ENCODE measurements around the gene DCBLD1. TPM values are rescaled to one million over a fixed set of nuclear protein-coding genes. Genes with fewer than 3 reads are reported as not detected.
"Not testable (repeated sequence)": the region's sequence is repeated elsewhere in the genome, so short reads cannot be mapped to it uniquely, and the experiment has no call there.

Gene DCBLD1
- total RNA-seq, 3 donors from 2014 or later = 1.5 to 1.9 (median 1.5) TPM

- not testable (repeated sequence) for H3K4me3 Mint-ChIP-seq; DNase-seq; H3K36me3 Mint-ChIP-seq (ENCODE audit: insufficient read depth); H3K27me3 Mint-ChIP-seq (ENCODE audit: low read depth); H3K4me1 Mint-ChIP-seq (ENCODE audit: low read depth); ATAC-seq; H3K9me3 Mint-ChIP-seq
These were observed 35.5 kb downstream of the DCBLD1 start for GRCh38 chr6:117517995-117518394.

GRCh38 chr6:117518870-117519269, 36.4 kb downstream of the DCBLD1 start:
- Mint-ChIP-seq H3K9me3 (no peaks in the 10 kb centered on the region), H3K27me3 (ENCODE audit: low read depth) (peaks cover 4% of the 10 kb centered on the region), H3K4me3 (no peak overlapping the region), H3K4me1 (ENCODE audit: low read depth) (no peaks in the 10 kb centered on the region), H3K36me3 (ENCODE audit: insufficient read depth) (no peaks in the 10 kb centered on the region)
- DNase-seq = no peak
- no peak for ATAC-seq

GRCh38 chr6:117520603-117521395, 38.3 kb downstream of the DCBLD1 start:
- Mint-ChIP-seq H3K9me3 (no peaks in the 10 kb centered on the region), H3K4me1 (ENCODE audit: low read depth) (no peaks in the 10 kb centered on the region), H3K4me3 (no peak overlapping the region), H3K27me3 (ENCODE audit: low read depth) (peaks cover 4% of the 10 kb centered on the region), H3K36me3 (ENCODE audit: insufficient read depth) (no peaks in the 10 kb centered on the region)
- no peak for DNase-seq
- no peak for ATAC-seq

- no peak for DNase-seq
- Mint-ChIP-seq H3K4me3 (no peak overlapping the region), H3K36me3 (ENCODE audit: insufficient read depth) (no peaks in the 10 kb centered on the region), H3K27me3 (ENCODE audit: low read depth) (peaks cover 4% of the 10 kb centered on the region), H3K4me1 (ENCODE audit: low read depth) (no peaks in the 10 kb centered on the region), H3K9me3 (no peaks in the 10 kb centered on the region)
- no peak for ATAC-seq
These were observed 39.5 kb downstream of the DCBLD1 start for GRCh38 chr6:117521791-117522502.

DNA sequence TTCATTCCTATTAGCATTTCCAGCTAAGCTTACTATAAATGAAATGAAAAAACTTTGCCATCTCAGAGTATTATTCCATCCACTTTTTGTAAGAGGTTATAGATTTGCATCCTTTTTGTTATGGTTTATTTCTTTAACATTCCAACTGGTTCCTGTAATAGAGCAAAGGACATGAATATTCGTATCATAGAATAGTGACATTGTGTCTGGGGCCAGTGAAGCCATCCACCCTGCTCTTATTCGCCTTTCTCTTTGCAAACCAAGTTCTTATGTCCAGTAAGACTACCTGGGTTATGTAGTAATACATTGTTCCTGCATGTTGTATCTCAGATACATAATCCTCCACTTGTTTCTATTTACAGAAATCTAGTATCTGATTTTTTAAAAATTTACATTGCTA, 43.1 kb downstream of the DCBLD1 start:
- Mint-ChIP-seq H3K27me3 (ENCODE audit: low read depth) (no peaks in the 10 kb centered on the region), H3K4me3 (no peak overlapping the region), H3K36me3 (ENCODE audit: insufficient read depth) (no peaks in the 10 kb centered on the region), H3K9me3 (no peaks in the 10 kb centered on the region), H3K4me1 (ENCODE audit: low read depth) (no peaks in the 10 kb centered on the region)
- DNase-seq = no peak
- ATAC-seq = no peak

DNA sequence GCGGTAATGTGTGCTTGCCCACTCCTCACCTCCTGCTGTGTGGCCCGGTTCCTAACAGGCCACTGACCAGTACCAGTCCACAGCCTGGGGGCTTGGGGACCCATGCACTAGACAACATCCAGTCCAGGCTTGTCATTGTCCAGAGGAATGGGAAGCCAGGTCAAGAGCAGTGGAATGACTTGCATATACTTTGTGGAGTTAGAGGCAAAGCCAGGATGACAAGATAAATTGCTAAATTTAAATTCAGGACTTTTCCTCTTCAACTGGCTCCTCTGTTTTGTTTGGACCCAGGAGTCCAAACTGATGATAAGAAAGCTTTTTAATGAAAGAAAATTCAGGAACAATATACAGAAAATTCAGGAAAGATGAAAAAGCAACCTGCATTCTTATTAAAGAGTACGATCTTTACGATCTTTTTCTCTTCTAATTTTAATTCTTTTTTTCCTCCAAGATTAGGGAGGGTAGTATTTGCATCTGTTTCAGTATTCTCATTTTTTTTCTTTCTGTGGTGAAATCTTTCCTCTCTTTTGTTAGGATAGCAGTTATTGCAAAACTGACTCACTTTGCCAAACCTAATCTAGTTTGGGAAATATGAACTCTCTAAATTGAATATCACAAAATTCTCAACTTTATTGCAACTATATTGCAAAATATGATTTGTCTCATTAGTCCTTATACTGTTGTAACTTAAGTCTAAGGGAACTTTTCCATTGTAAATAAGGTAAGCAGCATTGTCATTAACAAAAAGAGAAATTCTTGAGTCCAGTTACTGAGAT, 48.2 kb downstream of the DCBLD1 start:
- DNase-seq = no peak
- no peak for ATAC-seq
- Mint-ChIP-seq H3K4me3 (no peak overlapping the region), H3K36me3 (ENCODE audit: insufficient read depth) (no peaks in the 10 kb centered on the region), H3K9me3 (no peaks in the 10 kb centered on the region), H3K4me1 (ENCODE audit: low read depth) (no peaks in the 10 kb centered on the region), H3K27me3 (ENCODE audit: low read depth) (no peaks in the 10 kb centered on the region)

DNA sequence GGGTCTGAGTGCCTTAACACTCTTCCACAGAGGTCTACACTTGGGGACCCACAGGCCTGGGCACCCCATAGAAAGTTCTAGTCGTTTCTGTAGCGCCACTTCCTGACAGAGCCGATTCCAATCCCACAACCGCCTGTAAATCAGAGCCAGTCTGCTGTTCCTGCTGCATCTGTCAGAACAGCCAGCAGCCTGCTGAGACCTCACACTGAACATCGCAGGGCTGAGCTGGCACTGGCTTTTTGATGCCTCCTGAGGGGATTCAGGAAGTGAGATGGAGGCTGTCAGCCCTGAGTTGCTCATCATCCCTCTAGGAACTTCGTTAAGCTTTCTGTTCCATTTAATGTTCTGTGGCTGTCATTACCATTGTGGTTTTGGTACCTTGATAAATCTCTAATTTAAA, 48.9 kb downstream of the DCBLD1 start:
- Mint-ChIP-seq H3K9me3 (no peaks in the 10 kb centered on the region), H3K4me1 (ENCODE audit: low read depth) (no peaks in the 10 kb centered on the region), H3K4me3 (no peak overlapping the region), H3K36me3 (ENCODE audit: insufficient read depth) (no peaks in the 10 kb centered on the region), H3K27me3 (ENCODE audit: low read depth) (no peaks in the 10 kb centered on the region)
- no peak for DNase-seq
- ATAC-seq = no peak

DNA sequence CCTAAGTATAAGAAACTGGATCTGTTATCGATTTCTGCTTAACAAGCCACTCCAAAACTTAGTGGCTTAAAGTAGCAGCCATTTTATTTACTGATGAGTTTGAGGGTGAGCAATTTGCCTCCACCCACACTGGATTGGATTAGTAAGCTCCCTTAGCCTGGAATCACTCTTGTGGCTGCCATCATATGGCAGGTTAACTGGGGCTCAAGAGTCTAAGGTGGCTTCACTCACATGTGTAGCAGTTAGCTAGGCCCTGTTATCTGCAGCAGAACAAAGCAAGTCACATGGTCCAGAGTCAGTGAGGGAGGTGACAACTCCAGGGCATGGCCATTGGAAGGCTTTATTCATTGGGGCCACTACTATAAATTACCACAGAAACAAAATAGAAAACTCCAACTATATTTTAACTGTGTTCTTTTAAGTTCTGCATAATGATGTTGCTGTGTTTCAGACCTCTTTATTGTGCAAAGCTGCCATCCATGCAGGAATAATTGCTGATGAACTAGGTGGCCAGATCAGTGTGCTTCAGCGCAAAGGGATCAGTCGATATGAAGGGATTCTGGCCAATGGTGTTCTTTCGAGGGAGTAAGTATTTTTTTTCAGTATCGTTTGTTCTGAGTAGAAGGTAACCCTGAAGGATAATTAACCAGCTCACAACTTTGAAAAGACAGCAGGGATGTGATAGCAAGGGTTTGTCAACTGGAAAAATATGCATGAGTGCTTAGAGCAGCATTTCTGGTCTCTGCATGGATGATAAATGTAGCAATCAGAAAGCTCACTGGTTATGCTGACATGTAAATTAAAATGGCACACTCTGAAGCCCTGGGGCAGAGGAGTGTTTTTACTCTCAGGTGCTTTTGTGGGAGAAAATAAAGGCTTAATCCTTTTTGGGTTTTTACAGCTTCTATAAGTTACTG, 49.6 kb downstream of the DCBLD1 start:
- Mint-ChIP-seq H3K27me3 (ENCODE audit: low read depth) (no peaks in the 10 kb centered on the region), H3K9me3 (no peaks in the 10 kb centered on the region), H3K36me3 (ENCODE audit: insufficient read depth) (no peaks in the 10 kb centered on the region), H3K4me1 (ENCODE audit: low read depth) (no peaks in the 10 kb centered on the region), H3K4me3 (no peak overlapping the region)
- DNase-seq = no peak
- peak; percentile 65 to 69 for ATAC-seq

GRCh38 chr6:117533775-117534174, 51.3 kb downstream of the DCBLD1 start:
- Mint-ChIP-seq H3K36me3 (ENCODE audit: insufficient read depth) (peaks cover under 1% of the 10 kb centered on the region), H3K9me3 (no peaks in the 10 kb centered on the region), H3K4me1 (ENCODE audit: low read depth) (no peaks in the 10 kb centered on the region), H3K27me3 (ENCODE audit: low read depth) (peaks cover 3% of the 10 kb centered on the region), H3K4me3 (no peak overlapping the region)
- DNase-seq (no peak), ATAC-seq (no peak)

- Mint-ChIP-seq H3K27me3 (ENCODE audit: low read depth) (peaks cover 8% of the 10 kb centered on the region), H3K4me3 (no peak overlapping the region), H3K36me3 (ENCODE audit: insufficient read depth) (peaks cover 2% of the 10 kb centered on the region), H3K9me3 (no peaks in the 10 kb centered on the region), H3K4me1 (ENCODE audit: low read depth) (no peaks in the 10 kb centered on the region)
- ATAC-seq (no peak), DNase-seq (no peak)
These were observed 52.5 kb downstream of the DCBLD1 start for GRCh38 chr6:117534974-117535373.

- peaks cover 9% of the 10 kb centered on the region for H3K27me3 Mint-ChIP-seq (ENCODE audit: low read depth)
- no peaks in the 10 kb centered on the region for H3K9me3 Mint-ChIP-seq
- no peak for ATAC-seq
- no peaks in the 10 kb centered on the region for H3K4me1 Mint-ChIP-seq (ENCODE audit: low read depth)
- H3K4me3 Mint-ChIP-seq = no peak overlapping the region
- peaks cover 2% of the 10 kb centered on the region for H3K36me3 Mint-ChIP-seq (ENCODE audit: insufficient read depth)
- DNase-seq = no peak
These were observed 53.8 kb downstream of the DCBLD1 start for GRCh38 chr6:117536317-117536716.

GRCh38 chr6:117538615-117539014, 56.1 kb downstream of the DCBLD1 start:
- Mint-ChIP-seq H3K36me3 (ENCODE audit: insufficient read depth) (peaks cover 2% of the 10 kb centered on the region), H3K4me1 (ENCODE audit: low read depth) (no peaks in the 10 kb centered on the region), H3K9me3 (no peaks in the 10 kb centered on the region), H3K4me3 (no peak overlapping the region), H3K27me3 (ENCODE audit: low read depth) (peaks cover 9% of the 10 kb centered on the region)
- ATAC-seq (no peak), DNase-seq (no peak)

DNA sequence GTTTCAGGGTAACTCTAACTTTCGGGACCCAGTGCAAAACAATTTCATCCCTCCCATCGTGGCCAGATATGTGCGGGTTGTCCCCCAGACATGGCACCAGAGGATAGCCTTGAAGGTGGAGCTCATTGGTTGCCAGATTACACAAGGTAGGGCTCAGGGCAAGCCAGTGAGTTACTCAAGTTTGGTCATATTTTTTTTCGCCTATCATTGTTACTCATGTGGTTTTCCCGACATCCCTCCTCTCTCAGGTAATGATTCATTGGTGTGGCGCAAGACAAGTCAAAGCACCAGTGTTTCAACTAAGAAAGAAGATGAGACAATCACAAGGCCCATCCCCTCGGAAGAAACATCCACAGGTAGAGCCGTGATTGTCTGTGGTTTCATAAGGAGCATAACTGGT, 58.2 kb downstream of the DCBLD1 start:
- DNase-seq (no peak), ATAC-seq (no peak)
- Mint-ChIP-seq H3K9me3 (no peaks in the 10 kb centered on the region), H3K4me1 (ENCODE audit: low read depth) (no peaks in the 10 kb centered on the region), H3K36me3 (ENCODE audit: insufficient read depth) (peaks cover 2% of the 10 kb centered on the region), H3K27me3 (ENCODE audit: low read depth) (peaks cover 9% of the 10 kb centered on the region), H3K4me3 (no peak overlapping the region)

DNA sequence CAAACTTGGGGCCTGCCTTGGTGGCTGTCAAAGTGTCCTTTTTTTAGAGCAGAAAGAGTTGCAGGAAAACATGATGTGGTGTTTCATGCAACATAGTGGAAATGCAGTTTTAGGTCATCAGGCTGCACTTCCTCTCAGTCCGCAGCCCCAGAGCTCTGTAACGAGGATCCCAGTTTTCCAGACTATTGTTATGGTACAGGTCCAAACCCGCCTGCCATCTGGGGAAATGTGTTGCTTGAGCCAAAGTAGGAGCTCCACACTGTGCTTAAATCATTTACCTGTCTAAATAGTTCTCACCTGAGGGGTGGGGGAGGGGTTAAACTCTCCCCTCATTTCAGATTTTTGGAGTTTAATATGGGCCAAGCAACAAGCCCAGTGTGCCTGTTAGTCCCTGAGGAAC, 60.0 kb downstream of the DCBLD1 start:
- Mint-ChIP-seq H3K9me3 (no peaks in the 10 kb centered on the region), H3K4me3 (no peak overlapping the region), H3K27me3 (ENCODE audit: low read depth) (peaks cover 11% of the 10 kb centered on the region), H3K4me1 (ENCODE audit: low read depth) (peaks cover 6% of the 10 kb centered on the region), H3K36me3 (ENCODE audit: insufficient read depth) (peaks cover 2% of the 10 kb centered on the region)
- ATAC-seq = no peak
- no peak for DNase-seq
